GM23338 (cell line): ENCODE data around the gene NOVA1. TPM values are rescaled to one million over a fixed set of nuclear protein-coding genes. Genes with fewer than 3 reads are reported as not detected.

Source experiments
- ATAC-seq: fragments of 200-7000 bp; cut with Tn5 transposase; 3 replicates; pipeline ENCODE4 v1.9.1; 2020
- DNase-seq: peaks from one replicate; pipeline ENCODE4 v3.0.0-alpha.2; 2015; ENCODE audit warnings: low spot score
- H2AFZ ChIP-seq: fragments of 200-600 bp; sonication (generic); 2 replicates; pipeline ENCODE4 v1.8.0; 2016; ENCODE audit warnings: antibody characterized with exemption, mild to moderate bottlenecking, moderate library complexity
- H3F3A ChIP-seq: fragments of 200-600 bp; sonication (generic); replicated peaks from 2 replicates; pipeline ENCODE4 v1.8.0; 2017; ENCODE audit warnings: antibody characterized with exemption, mixed run types, low read depth
- H3K27ac ChIP-seq: fragments of 200-600 bp; sonication (generic); 2 replicates; pipeline ENCODE4 v1.6.1; 2016; ENCODE audit warnings: low read depth
- H3K27me3 ChIP-seq: fragments of 200-600 bp; sonication (generic); 2 replicates; pipeline ENCODE4 v1.8.0; 2016; ENCODE audit warnings: mild to moderate bottlenecking, mixed run types, moderate library complexity; ENCODE audit not compliant: insufficient read depth
- H3K36me3 ChIP-seq: fragments of 200-600 bp; sonication (generic); 2 replicates; pipeline ENCODE4 v1.8.0; 2016; ENCODE audit warnings: mild to moderate bottlenecking; ENCODE audit not compliant: insufficient read depth
- H3K4me1 ChIP-seq: fragments of 200-600 bp; sonication (generic); 2 replicates; pipeline ENCODE4 v1.8.0; 2016; ENCODE audit warnings: mild to moderate bottlenecking, moderate library complexity; ENCODE audit not compliant: insufficient read depth
- H3K4me2 ChIP-seq: fragments of 200-600 bp; sonication (generic); 2 replicates; pipeline ENCODE4 v1.7.1; 2017; ENCODE audit warnings: mixed run types
- H3K4me3 ChIP-seq: fragments of 200-600 bp; sonication (generic); 2 replicates; pipeline ENCODE4 v1.6.1; 2016; ENCODE audit warnings: mixed run types
- H3K79me2 ChIP-seq: fragments of 200-600 bp; sonication (generic); replicated peaks from 2 replicates; pipeline ENCODE4 v1.8.0; 2017; ENCODE audit warnings: mild to moderate bottlenecking; ENCODE audit not compliant: insufficient read depth
- H3K9me2 ChIP-seq: fragments of 200-600 bp; sonication (generic); 2 replicates; pipeline ENCODE4 v1.8.0; 2017; ENCODE audit not compliant: insufficient read depth
- H4K20me1 ChIP-seq: fragments of 200-600 bp; sonication (generic); replicated peaks from 2 replicates; pipeline ENCODE4 v1.8.0; 2017; ENCODE audit warnings: mild to moderate bottlenecking; ENCODE audit not compliant: insufficient read depth
- H3K27ac Mint-ChIP-seq: 2 replicates; pipeline ENCODE4 v1.8.0; 2020; ENCODE audit warnings: inconsistent platforms, mild to moderate bottlenecking, moderate library complexity, mixed read lengths
- H3K27me3 Mint-ChIP-seq: 3 replicates; pipeline ENCODE4 v1.8.0; 2022; ENCODE audit warnings: low read depth, mild to moderate bottlenecking, moderate library complexity, mixed read lengths, inconsistent platforms; ENCODE audit not compliant: insufficient read depth, poor library complexity
- H3K36me3 Mint-ChIP-seq: 3 replicates; pipeline ENCODE4 v1.8.0; 2021; ENCODE audit warnings: low read depth, mild to moderate bottlenecking, inconsistent platforms, moderate library complexity, mixed read lengths
- H3K4me1 Mint-ChIP-seq: 3 replicates; pipeline ENCODE4 v1.8.0; 2020; ENCODE audit warnings: mild to moderate bottlenecking, inconsistent platforms, mixed read lengths
- H3K4me3 Mint-ChIP-seq: 3 replicates; pipeline ENCODE4 v1.8.0; 2021; ENCODE audit warnings: moderate library complexity, mild to moderate bottlenecking, inconsistent platforms, mixed read lengths
- H3K9me3 Mint-ChIP-seq: 3 replicates; pipeline ENCODE4 v1.8.0; 2020; ENCODE audit warnings: moderate library complexity, mild to moderate bottlenecking, inconsistent platforms, mixed read lengths
- CREB1 ChIP-seq: fragments of 250-450 bp; sonication (Bioruptor Pico); IDR thresholded peaks from 2 replicates; pipeline ENCODE4 v1.5.0; 2020; ENCODE audit warnings: low read depth, mild to moderate bottlenecking, moderate library complexity
- CTCF ChIP-seq, 2 experiments: fragments of 200-600 bp in 1 of 2; sonication (generic) in 1 of 2; conservative IDR thresholded peaks; 2 replicates each; pipeline versions ENCODE4 v1.5.1 to v1.6.1; 2016 to 2017; ENCODE audit warnings: antibody characterized with exemption in 2 of 2, low read depth in 2 of 2, mild to moderate bottlenecking in 2 of 2, moderate library complexity in 1 of 2
- ETS1 ChIP-seq: IDR thresholded peaks from 2 replicates; pipeline ENCODE4 v1.6.1; 2016; ENCODE audit warnings: antibody characterized with exemption
- EZH2 ChIP-seq: fragments of 200-600 bp; sonication (generic); IDR thresholded peaks from one replicate; pipeline ENCODE4 v1.8.0; 2017; ENCODE audit warnings: antibody characterized with exemption, mild to moderate bottlenecking, low read depth; ENCODE audit not compliant: unreplicated experiment
- JUNB ChIP-seq: IDR thresholded peaks from one replicate; pipeline ENCODE4 v1.6.1; 2016; ENCODE audit warnings: antibody characterized with exemption; ENCODE audit not compliant: unreplicated experiment
- NANOG ChIP-seq: IDR thresholded peaks from 2 replicates; pipeline ENCODE4 v1.6.1; 2016; ENCODE audit warnings: antibody characterized with exemption, borderline replicate concordance
- REST ChIP-seq: IDR thresholded peaks from one replicate; pipeline ENCODE4 v1.6.1; 2018; ENCODE audit warnings: antibody characterized with exemption; ENCODE audit not compliant: unreplicated experiment
- ZNF462 ChIP-seq: fragments of 250-450 bp; sonication (Bioruptor Pico); IDR thresholded peaks from 2 replicates; pipeline ENCODE4 v1.5.0; 2020; ENCODE audit warnings: mild to moderate bottlenecking, moderate library complexity
- polyA plus RNA-seq: library from polyadenylated mRNA; unstranded; fragments of >200 nt; fragmentation: Nextera tagmentation; extraction: Ambion mirVana; gene quantifications from 2 replicates; pipeline ENCODE4 v1.2.1, GENCODE V29; 2016
- total RNA-seq: library from RNA; depleted of rRNA; stranded (reverse); fragments of >200 nt; shearing (Covaris generic); gene quantifications from 2 replicates; pipeline ENCODE4 v1.2.3, GENCODE V29; 2014

NOVA1 gene
- total and polyA plus RNA-seq, 2 experiments from 2014 or later = 8.1 to 11.6 TPM

GRCh38 chr14:26454105-26454504 lies 143.7 kb downstream of the NOVA1 start (continued):
- TF ChIP-seq REST = no peak
- no peak for TF ChIP-seq CREB1 (CRISPR knock-in tag)
- TF ChIP-seq ZNF462 (CRISPR knock-in tag) = no peak

GRCh38 chr14:26448181-26448855 lies 149.5 kb downstream of the NOVA1 start:
- Mint-ChIP-seq H3K27ac (no peak overlapping the region), H3K36me3 (no peaks in the 10 kb centered on the region), H3K4me3 (no peak overlapping the region), H3K4me1 (peaks cover 6% of the 10 kb centered on the region), H3K9me3 (no peaks in the 10 kb centered on the region), H3K27me3 (no peaks in the 10 kb centered on the region)
- no peak for DNase-seq
- H3K36me3 ChIP-seq = no peaks in the 10 kb centered on the region
- H3K27ac ChIP-seq = no peak overlapping the region
- no peaks in the 10 kb centered on the region for H4K20me1 ChIP-seq
- H3K9me2 ChIP-seq = no peaks in the 10 kb centered on the region
- H2AFZ ChIP-seq = no peak overlapping the region
- H3K4me2 ChIP-seq = no peak overlapping the region
- H3K4me3 ChIP-seq = no peak overlapping the region
- peak; percentile 26; the same call in 1 of the 3 replicates for ATAC-seq
- no peaks in the 10 kb centered on the region for H3F3A ChIP-seq
- no peaks in the 10 kb centered on the region for H3K4me1 ChIP-seq
- H3K27me3 ChIP-seq = no peaks in the 10 kb centered on the region
- no peaks in the 10 kb centered on the region for H3K79me2 ChIP-seq
- TF ChIP-seq EZH2 = no peak
- no peak for TF ChIP-seq ETS1
- TF ChIP-seq NANOG = no peak
- no peak for TF ChIP-seq CTCF (conservative IDR thresholded peaks at IDR 0.05; ENCODE audit: low read depth in 2 of 2)
- TF ChIP-seq JUNB = no peak
